Suppressor macrophage treated with lipopolysaccharide for 4 hours (primary cell): ENCODE measurements around the gene TRIM64C.
"Not testable (repeated sequence)": the region's sequence is repeated elsewhere in the genome, so short reads cannot be mapped to it uniquely, and the experiment has no call there.

Experiments
- DNase-seq: peaks from one replicate; pipeline ENCODE4 v3.0.0-alpha.2; 2020

TRIM64C gene

GRCh38 chr11:49059012-49059411 is at the start of gene TRIM64C:
Gene TRIM64C (minus strand): TSS chr11:49059112. CDS start chr11:49059112, 0 bp downstream.
- DNase-seq: not testable (repeated sequence)

- not testable (repeated sequence) for DNase-seq
Observed at GRCh38 chr11:49102356-49102755, 43.4 kb upstream of the TRIM64C start.

GRCh38 chr11:49069897-49070296 is 11.0 kb upstream of the TRIM64C start:
- not testable (repeated sequence) for DNase-seq

- DNase-seq: not testable (repeated sequence)
Observed at GRCh38 chr11:49049821-49050220, 9.1 kb downstream of the TRIM64C start.

GRCh38 chr11:49048229-49048628 is 10.7 kb downstream of the TRIM64C start:
- not testable (repeated sequence) for DNase-seq

GRCh38 chr11:49028523-49028922 is 30.4 kb downstream of the TRIM64C start, which contains the start of gene TRIM49B:
Gene TRIM49B (plus strand): TSS chr11:49028823. CDS start chr11:49031600, 2,777 bp downstream.
- DNase-seq: not testable (repeated sequence)
